A549 treated with Hydrocortisone at 1 μM for 4 hours (cell line): ENCODE results near the gene ZBTB8B. TPM values are rescaled to one million over a fixed set of nuclear protein-coding genes. Genes with fewer than 3 reads are reported as not detected.

Experiments used
- total RNA-seq: library from RNA; stranded (reverse); fragments of 200-300 nt; extraction: Qiagen RNA extraction; gene quantifications from 5 replicates; pipeline ENCODE4 v1.2.3, GENCODE V29; 2022

ZBTB8B gene
- 0.01 TPM in 1 of 5 replicates, not detected in the others for total RNA-seq

GRCh38 chr1:32464716-32465577, at the start of gene ZBTB8B:
Gene ZBTB8B, plus strand, starts transcription at chr1:32465072. Its CDS starts 5,553 bp downstream, at chr1:32470625.

Other genes starting within 250 kb of the ZBTB8B start
- 6.7 to 10.0 TPM (median 9.1 TPM) in 5 replicates for gene TMEM234, start 242.7 kb upstream of the ZBTB8B start, total RNA-seq
- gene EIF3I, start 242.7 kb upstream of the ZBTB8B start, total RNA-seq = 261 to 308 TPM (median 275 TPM) in 5 replicates
- 0.16 to 0.70 TPM (median 0.55 TPM) in 5 replicates for gene FAM167B, start 217.8 kb upstream of the ZBTB8B start, total RNA-seq
- gene LCK, start 213.8 kb upstream of the ZBTB8B start, total RNA-seq = 0.03 TPM in 1 of 5 replicates, not detected in the others
- 51.1 to 58.3 TPM (median 53.6 TPM) in 5 replicates for gene HDAC1, start 173.0 kb upstream of the ZBTB8B start, total RNA-seq
- 52.9 to 69.7 TPM (median 64.0 TPM) in 5 replicates for gene MARCKSL1, start 128.8 kb upstream of the ZBTB8B start, total RNA-seq
- 2.1 to 4.5 TPM (median 3.7 TPM) in 5 replicates for gene FAM229A, start 102.6 kb upstream of the ZBTB8B start, total RNA-seq
- gene TSSK3, start 102.5 kb upstream of the ZBTB8B start, total RNA-seq = 0.10 to 0.17 TPM (median 0.15 TPM) in 3 of 5 replicates, not detected in the others
- gene BSDC1, start 70.6 kb upstream of the ZBTB8B start, total RNA-seq = 17.7 to 21.0 TPM (median 20.6 TPM) in 5 replicates
- 3.8 to 5.0 TPM (median 4.1 TPM) in 5 replicates for gene ZBTB8A, start 74.4 kb downstream of the ZBTB8B start, total RNA-seq
- gene ZBTB8OS, start 185.5 kb downstream of the ZBTB8B start, total RNA-seq = 36.7 to 43.6 TPM (median 40.6 TPM) in 5 replicates
- 66.3 to 96.0 TPM (median 74.1 TPM) in 5 replicates for gene RBBP4, start 186.1 kb downstream of the ZBTB8B start, total RNA-seq
- gene SYNC, start 237.7 kb downstream of the ZBTB8B start, total RNA-seq = 11.0 to 19.8 TPM (median 14.0 TPM) in 5 replicates